Measurements from ENCODE around the gene FDXACB1.

GRCh38 chr11:111913031-111913861 lies 34.3 kb upstream of the FDXACB1 start:
- TF ChIP-seq CTCF (IDR thresholded peaks at IDR 0.05): no peak
- no peak for TF ChIP-seq POLR2AphosphoS5 (IDR thresholded peaks at IDR 0.05)
- no peak for TF ChIP-seq EP300 (IDR thresholded peaks at IDR 0.05)
